Glutamatergic neuron (in vitro differentiated cells): Measurements from ENCODE around the gene MINDY4. TPM values are rescaled to one million over a fixed set of nuclear protein-coding genes. Genes with fewer than 3 reads are reported as not detected.

Experiments
- DNase-seq: peaks from one replicate; pipeline ENCODE4 v3.0.0; 2022
- H3K27ac Mint-ChIP-seq: one replicate; pipeline ENCODE4 v1.8.0; 2020; ENCODE audit warnings: mild to moderate bottlenecking, mixed read lengths, inconsistent platforms; ENCODE audit not compliant: unreplicated experiment
- H3K27me3 Mint-ChIP-seq: one replicate; pipeline ENCODE4 v1.8.0; 2020; ENCODE audit warnings: mild to moderate bottlenecking, moderate library complexity, mixed read lengths, inconsistent platforms; ENCODE audit not compliant: unreplicated experiment
- H3K36me3 Mint-ChIP-seq: one replicate; pipeline ENCODE4 v1.8.0; 2020; ENCODE audit warnings: mild to moderate bottlenecking, mixed read lengths, inconsistent platforms; ENCODE audit not compliant: unreplicated experiment
- H3K4me1 Mint-ChIP-seq: one replicate; pipeline ENCODE4 v1.8.0; 2020; ENCODE audit warnings: mild to moderate bottlenecking, low read depth, mixed read lengths, inconsistent platforms; ENCODE audit not compliant: unreplicated experiment
- H3K4me3 Mint-ChIP-seq: one replicate; pipeline ENCODE4 v1.8.0; 2020; ENCODE audit warnings: mild to moderate bottlenecking, mixed read lengths, inconsistent platforms; ENCODE audit not compliant: unreplicated experiment
- H3K9me3 Mint-ChIP-seq: one replicate; pipeline ENCODE4 v1.8.0; 2020; ENCODE audit warnings: mild to moderate bottlenecking, moderate library complexity, mixed read lengths, inconsistent platforms; ENCODE audit not compliant: unreplicated experiment
- CTCF ChIP-seq: fragments of 200-600 bp; sonication (generic); IDR thresholded peaks from one replicate; pipeline ENCODE4 v1.5.0; 2021; ENCODE audit not compliant: partially characterized antibody, unreplicated experiment
- total RNA-seq: library from RNA; stranded (reverse); fragmentation: NEBNext Ultra II Directional; extraction: Animal tissue kit (Norgen Biotek cat#: 25700); gene quantifications from one replicate; pipeline ENCODE4 v1.2.1, GENCODE V29; 2021; ENCODE audit not compliant: unreplicated experiment

Gene MINDY4
- total RNA-seq, 1 donor from 2014 or later: 2.3 TPM

- peaks cover 2% of the 10 kb centered on the region for H3K9me3 Mint-ChIP-seq
- no peak for TF ChIP-seq CTCF
- no peaks in the 10 kb centered on the region for H3K36me3 Mint-ChIP-seq
- H3K4me1 Mint-ChIP-seq: peaks cover 17% of the 10 kb centered on the region
- H3K27me3 Mint-ChIP-seq: peaks cover 10% of the 10 kb centered on the region
- no peak for DNase-seq
- no peak overlapping the region for H3K4me3 Mint-ChIP-seq
- no peak overlapping the region for H3K27ac Mint-ChIP-seq
Measured at GRCh38 chr7:30861612-30862011, 90.4 kb downstream of the MINDY4 start.

GRCh38 chr7:30862995-30863705 is 91.9 kb downstream of the MINDY4 start:
- TF ChIP-seq CTCF: no peak
- Mint-ChIP-seq H3K27ac (no peak overlapping the region), H3K36me3 (no peaks in the 10 kb centered on the region), H3K4me1 (peaks cover 20% of the 10 kb centered on the region), H3K27me3 (peaks cover 13% of the 10 kb centered on the region), H3K9me3 (peaks cover 2% of the 10 kb centered on the region), H3K4me3 (no peak overlapping the region)
- DNase-seq: no peak

GRCh38 chr7:30863706-30864035 is 92.5 kb downstream of the MINDY4 start:
- no peak for TF ChIP-seq CTCF
- no peak for DNase-seq
- Mint-ChIP-seq H3K27ac (no peak overlapping the region), H3K27me3 (peaks cover 16% of the 10 kb centered on the region), H3K9me3 (peaks cover 2% of the 10 kb centered on the region), H3K36me3 (no peaks in the 10 kb centered on the region), H3K4me3 (no peak overlapping the region), H3K4me1 (peaks cover 20% of the 10 kb centered on the region)

GRCh38 chr7:30864101-30864500 is 92.9 kb downstream of the MINDY4 start:
- DNase-seq: no peak
- peaks cover 20% of the 10 kb centered on the region for H3K4me1 Mint-ChIP-seq
- H3K36me3 Mint-ChIP-seq: no peaks in the 10 kb centered on the region
- no peak for TF ChIP-seq CTCF
- H3K27me3 Mint-ChIP-seq: peaks cover 16% of the 10 kb centered on the region
- no peak overlapping the region for H3K27ac Mint-ChIP-seq
- no peak overlapping the region for H3K4me3 Mint-ChIP-seq
- peaks cover 2% of the 10 kb centered on the region for H3K9me3 Mint-ChIP-seq

GRCh38 chr7:30865076-30865475 is 93.9 kb downstream of the MINDY4 start:
- no peak for DNase-seq
- TF ChIP-seq CTCF: no peak
- H3K4me1 Mint-ChIP-seq: peaks cover 16% of the 10 kb centered on the region
- no peaks in the 10 kb centered on the region for H3K36me3 Mint-ChIP-seq
- H3K27ac Mint-ChIP-seq: no peak overlapping the region
- H3K9me3 Mint-ChIP-seq: peaks cover 2% of the 10 kb centered on the region
- no peak overlapping the region for H3K4me3 Mint-ChIP-seq
- peaks cover 16% of the 10 kb centered on the region for H3K27me3 Mint-ChIP-seq
